ENCODE measurements around the gene SUN1. TPM values are rescaled to one million over a fixed set of nuclear protein-coding genes. Genes with fewer than 3 reads are reported as not detected.

The SUN1 gene
- total and polyA plus RNA-seq, 2 of the 8 experiments (the other 6 are each of a cell fraction or from before 2014, with no cell fraction given): 108 to 158 TPM

GRCh38 chr7:875051-875450 is 42.8 kb downstream of the SUN1 start (continued):
- TF ChIP-seq, protein P1, sequence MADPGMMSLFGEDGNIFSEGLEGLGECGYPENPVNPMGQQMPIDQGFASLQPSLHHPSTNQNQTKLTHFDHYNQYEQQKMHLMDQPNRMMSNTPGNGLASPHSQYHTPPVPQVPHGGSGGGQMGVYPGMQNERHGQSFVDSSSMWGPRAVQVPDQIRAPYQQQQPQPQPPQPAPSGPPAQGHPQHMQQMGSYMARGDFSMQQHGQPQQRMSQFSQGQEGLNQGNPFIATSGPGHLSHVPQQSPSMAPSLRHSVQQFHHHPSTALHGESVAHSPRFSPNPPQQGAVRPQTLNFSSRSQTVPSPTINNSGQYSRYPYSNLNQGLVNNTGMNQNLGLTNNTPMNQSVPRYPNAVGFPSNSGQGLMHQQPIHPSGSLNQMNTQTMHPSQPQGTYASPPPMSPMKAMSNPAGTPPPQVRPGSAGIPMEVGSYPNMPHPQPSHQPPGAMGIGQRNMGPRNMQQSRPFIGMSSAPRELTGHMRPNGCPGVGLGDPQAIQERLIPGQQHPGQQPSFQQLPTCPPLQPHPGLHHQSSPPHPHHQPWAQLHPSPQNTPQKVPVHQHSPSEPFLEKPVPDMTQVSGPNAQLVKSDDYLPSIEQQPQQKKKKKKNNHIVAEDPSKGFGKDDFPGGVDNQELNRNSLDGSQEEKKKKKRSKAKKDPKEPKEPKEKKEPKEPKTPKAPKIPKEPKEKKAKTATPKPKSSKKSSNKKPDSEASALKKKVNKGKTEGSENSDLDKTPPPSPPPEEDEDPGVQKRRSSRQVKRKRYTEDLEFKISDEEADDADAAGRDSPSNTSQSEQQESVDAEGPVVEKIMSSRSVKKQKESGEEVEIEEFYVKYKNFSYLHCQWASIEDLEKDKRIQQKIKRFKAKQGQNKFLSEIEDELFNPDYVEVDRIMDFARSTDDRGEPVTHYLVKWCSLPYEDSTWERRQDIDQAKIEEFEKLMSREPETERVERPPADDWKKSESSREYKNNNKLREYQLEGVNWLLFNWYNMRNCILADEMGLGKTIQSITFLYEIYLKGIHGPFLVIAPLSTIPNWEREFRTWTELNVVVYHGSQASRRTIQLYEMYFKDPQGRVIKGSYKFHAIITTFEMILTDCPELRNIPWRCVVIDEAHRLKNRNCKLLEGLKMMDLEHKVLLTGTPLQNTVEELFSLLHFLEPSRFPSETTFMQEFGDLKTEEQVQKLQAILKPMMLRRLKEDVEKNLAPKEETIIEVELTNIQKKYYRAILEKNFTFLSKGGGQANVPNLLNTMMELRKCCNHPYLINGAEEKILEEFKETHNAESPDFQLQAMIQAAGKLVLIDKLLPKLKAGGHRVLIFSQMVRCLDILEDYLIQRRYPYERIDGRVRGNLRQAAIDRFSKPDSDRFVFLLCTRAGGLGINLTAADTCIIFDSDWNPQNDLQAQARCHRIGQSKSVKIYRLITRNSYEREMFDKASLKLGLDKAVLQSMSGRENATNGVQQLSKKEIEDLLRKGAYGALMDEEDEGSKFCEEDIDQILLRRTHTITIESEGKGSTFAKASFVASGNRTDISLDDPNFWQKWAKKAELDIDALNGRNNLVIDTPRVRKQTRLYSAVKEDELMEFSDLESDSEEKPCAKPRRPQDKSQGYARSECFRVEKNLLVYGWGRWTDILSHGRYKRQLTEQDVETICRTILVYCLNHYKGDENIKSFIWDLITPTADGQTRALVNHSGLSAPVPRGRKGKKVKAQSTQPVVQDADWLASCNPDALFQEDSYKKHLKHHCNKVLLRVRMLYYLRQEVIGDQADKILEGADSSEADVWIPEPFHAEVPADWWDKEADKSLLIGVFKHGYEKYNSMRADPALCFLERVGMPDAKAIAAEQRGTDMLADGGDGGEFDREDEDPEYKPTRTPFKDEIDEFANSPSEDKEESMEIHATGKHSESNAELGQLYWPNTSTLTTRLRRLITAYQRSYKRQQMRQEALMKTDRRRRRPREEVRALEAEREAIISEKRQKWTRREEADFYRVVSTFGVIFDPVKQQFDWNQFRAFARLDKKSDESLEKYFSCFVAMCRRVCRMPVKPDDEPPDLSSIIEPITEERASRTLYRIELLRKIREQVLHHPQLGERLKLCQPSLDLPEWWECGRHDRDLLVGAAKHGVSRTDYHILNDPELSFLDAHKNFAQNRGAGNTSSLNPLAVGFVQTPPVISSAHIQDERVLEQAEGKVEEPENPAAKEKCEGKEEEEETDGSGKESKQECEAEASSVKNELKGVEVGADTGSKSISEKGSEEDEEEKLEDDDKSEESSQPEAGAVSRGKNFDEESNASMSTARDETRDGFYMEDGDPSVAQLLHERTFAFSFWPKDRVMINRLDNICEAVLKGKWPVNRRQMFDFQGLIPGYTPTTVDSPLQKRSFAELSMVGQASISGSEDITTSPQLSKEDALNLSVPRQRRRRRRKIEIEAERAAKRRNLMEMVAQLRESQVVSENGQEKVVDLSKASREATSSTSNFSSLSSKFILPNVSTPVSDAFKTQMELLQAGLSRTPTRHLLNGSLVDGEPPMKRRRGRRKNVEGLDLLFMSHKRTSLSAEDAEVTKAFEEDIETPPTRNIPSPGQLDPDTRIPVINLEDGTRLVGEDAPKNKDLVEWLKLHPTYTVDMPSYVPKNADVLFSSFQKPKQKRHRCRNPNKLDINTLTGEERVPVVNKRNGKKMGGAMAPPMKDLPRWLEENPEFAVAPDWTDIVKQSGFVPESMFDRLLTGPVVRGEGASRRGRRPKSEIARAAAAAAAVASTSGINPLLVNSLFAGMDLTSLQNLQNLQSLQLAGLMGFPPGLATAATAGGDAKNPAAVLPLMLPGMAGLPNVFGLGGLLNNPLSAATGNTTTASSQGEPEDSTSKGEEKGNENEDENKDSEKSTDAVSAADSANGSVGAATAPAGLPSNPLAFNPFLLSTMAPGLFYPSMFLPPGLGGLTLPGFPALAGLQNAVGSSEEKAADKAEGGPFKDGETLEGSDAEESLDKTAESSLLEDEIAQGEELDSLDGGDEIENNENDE (IDR thresholded peaks at IDR 0.05; ENCODE audit: insufficient replicate concordance, low read length): no peak
- TF ChIP-seq GTF2F1 (IDR thresholded peaks at IDR 0.05; ENCODE audit: borderline replicate concordance, low read depth, low read length): no peak
- no peak for TF ChIP-seq SRF (IDR thresholded peaks at IDR 0.05; ENCODE audit: low read depth, low read length)
- no peak for TF ChIP-seq RXRA (IDR thresholded peaks at IDR 0.05; ENCODE audit: insufficient read depth, low read depth, low read length)
- TF ChIP-seq CTCF (IDR thresholded peaks at IDR 0.05; ENCODE audit: control extremely low read depth in 1 of 3, insufficient read depth in 1 of 3, low read depth in 1 of 3, low read length in 3 of 3): no peak
- no peak for TF ChIP-seq SP4 (IDR thresholded peaks at IDR 0.05; ENCODE audit: low read length)
- no peak for TF ChIP-seq NRF1 (IDR thresholded peaks at IDR 0.05; ENCODE audit: low read depth, low read length)
